Measurements from ENCODE around the gene HIP1. TPM values are rescaled to one million over a fixed set of nuclear protein-coding genes. Genes with fewer than 3 reads are reported as not detected.
A peak's percentile ranks its signal among the peaks of the same experiment; 100 is the strongest.

HIP1 gene
- total and polyA plus RNA-seq, 2 of the 13 experiments (the other 11 are each of a cell fraction or from before 2014, with no cell fraction given) = 4.5 to 6.2 TPM

- TF ChIP-seq, protein P1, sequence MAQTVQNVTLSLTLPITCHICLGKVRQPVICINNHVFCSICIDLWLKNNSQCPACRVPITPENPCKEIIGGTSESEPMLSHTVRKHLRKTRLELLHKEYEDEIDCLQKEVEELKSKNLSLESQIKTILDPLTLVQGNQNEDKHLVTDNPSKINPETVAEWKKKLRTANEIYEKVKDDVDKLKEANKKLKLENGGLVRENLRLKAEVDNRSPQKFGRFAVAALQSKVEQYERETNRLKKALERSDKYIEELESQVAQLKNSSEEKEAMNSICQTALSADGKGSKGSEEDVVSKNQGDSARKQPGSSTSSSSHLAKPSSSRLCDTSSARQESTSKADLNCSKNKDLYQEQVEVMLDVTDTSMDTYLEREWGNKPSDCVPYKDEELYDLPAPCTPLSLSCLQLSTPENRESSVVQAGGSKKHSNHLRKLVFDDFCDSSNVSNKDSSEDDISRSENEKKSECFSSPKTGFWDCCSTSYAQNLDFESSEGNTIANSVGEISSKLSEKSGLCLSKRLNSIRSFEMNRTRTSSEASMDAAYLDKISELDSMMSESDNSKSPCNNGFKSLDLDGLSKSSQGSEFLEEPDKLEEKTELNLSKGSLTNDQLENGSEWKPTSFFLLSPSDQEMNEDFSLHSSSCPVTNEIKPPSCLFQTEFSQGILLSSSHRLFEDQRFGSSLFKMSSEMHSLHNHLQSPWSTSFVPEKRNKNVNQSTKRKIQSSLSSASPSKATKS (CRISPR knock-in tag; IDR thresholded peaks at IDR 0.05) = no peak
- TF ChIP-seq KLF13 (CRISPR knock-in tag; IDR thresholded peaks at IDR 0.05) = no peak
- no peak for TF ChIP-seq ISX (CRISPR knock-in tag; conservative IDR thresholded peaks at IDR 0.05)
- TF ChIP-seq, protein P2, sequence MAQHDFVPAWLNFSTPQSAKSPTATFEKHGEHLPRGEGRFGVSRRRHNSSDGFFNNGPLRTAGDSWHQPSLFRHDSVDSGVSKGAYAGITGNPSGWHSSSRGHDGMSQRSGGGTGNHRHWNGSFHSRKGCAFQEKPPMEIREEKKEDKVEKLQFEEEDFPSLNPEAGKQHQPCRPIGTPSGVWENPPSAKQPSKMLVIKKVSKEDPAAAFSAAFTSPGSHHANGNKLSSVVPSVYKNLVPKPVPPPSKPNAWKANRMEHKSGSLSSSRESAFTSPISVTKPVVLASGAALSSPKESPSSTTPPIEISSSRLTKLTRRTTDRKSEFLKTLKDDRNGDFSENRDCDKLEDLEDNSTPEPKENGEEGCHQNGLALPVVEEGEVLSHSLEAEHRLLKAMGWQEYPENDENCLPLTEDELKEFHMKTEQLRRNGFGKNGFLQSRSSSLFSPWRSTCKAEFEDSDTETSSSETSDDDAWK (CRISPR knock-in tag; IDR thresholded peaks at IDR 0.05) = no peak
- TF ChIP-seq, protein P3, sequence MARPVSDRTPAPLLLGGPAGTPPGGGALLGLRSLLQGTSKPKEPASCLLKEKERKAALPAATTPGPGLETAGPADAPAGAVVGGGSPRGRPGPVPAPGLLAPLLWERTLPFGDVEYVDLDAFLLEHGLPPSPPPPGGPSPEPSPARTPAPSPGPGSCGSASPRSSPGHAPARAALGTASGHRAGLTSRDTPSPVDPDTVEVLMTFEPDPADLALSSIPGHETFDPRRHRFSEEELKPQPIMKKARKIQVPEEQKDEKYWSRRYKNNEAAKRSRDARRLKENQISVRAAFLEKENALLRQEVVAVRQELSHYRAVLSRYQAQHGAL (CRISPR knock-in tag; IDR thresholded peaks at IDR 0.05; ENCODE audit: not compliant biosample characterization) = no peak
- TF ChIP-seq ZNF768 (CRISPR knock-in tag; IDR thresholded peaks at IDR 0.05) = peak; percentile 91
- TF ChIP-seq ZNF451 (CRISPR knock-in tag; IDR thresholded peaks at IDR 0.05) = no peak
- peak; percentile 56 for TF ChIP-seq HIVEP1 (CRISPR knock-in tag; IDR thresholded peaks at IDR 0.05)
- TF ChIP-seq ZBTB34 (CRISPR knock-in tag; IDR thresholded peaks at IDR 0.05) = no peak
- TF ChIP-seq KLF11 (CRISPR knock-in tag; IDR thresholded peaks at IDR 0.05) = peak; percentile 78; the same call in 1 of the 2 replicates
- TF ChIP-seq ZNF124 (CRISPR knock-in tag; IDR thresholded peaks at IDR 0.05) = no peak
- no peak for TF ChIP-seq ZSCAN29 (CRISPR knock-in tag; conservative IDR thresholded peaks at IDR 0.05)
- TF ChIP-seq MZF1 (CRISPR knock-in tag; IDR thresholded peaks at IDR 0.05; ENCODE audit: borderline replicate concordance) = no peak
- TF ChIP-seq NFKB2 (CRISPR knock-in tag; IDR thresholded peaks at IDR 0.05; ENCODE audit: borderline replicate concordance) = peak; percentile 65; the same call in 1 of the 2 replicates
- no peak; the same call in 1 of the 2 replicates for TF ChIP-seq BCL3 (CRISPR knock-in tag; IDR thresholded peaks at IDR 0.05)
- TF ChIP-seq ZNF24 (IDR thresholded peaks at IDR 0.05) = no peak
- TF ChIP-seq THAP7 (CRISPR knock-in tag; IDR thresholded peaks at IDR 0.05) = no peak
- TF ChIP-seq GABPA (IDR thresholded peaks at IDR 0.05; ENCODE audit: low read depth, low read length) = peak; percentile 51
- peak; percentile 72 for TF ChIP-seq GABPA (CRISPR knock-in tag; IDR thresholded peaks at IDR 0.05; ENCODE audit: low read depth)
- no peak for TF ChIP-seq ATF4 (CRISPR knock-in tag; IDR thresholded peaks at IDR 0.05)
- no peak for TF ChIP-seq SCMH1 (CRISPR knock-in tag; IDR thresholded peaks at IDR 0.05; ENCODE audit: borderline replicate concordance)
- TF ChIP-seq PHF8 (CRISPR knock-in tag; IDR thresholded peaks at IDR 0.05) = peak; percentile 86
Measured at GRCh38 chr7:75611557-75612178, 127.1 kb downstream of the HIP1 start (continued).

Measured in HepG2 (cell line).